ENCODE results near the gene EHMT1. TPM values are rescaled to one million over a fixed set of nuclear protein-coding genes. Genes with fewer than 3 reads are reported as not detected.

The EHMT1 gene
- total RNA-seq, 1 donor from 2014 or later = 64.5 TPM

DNA sequence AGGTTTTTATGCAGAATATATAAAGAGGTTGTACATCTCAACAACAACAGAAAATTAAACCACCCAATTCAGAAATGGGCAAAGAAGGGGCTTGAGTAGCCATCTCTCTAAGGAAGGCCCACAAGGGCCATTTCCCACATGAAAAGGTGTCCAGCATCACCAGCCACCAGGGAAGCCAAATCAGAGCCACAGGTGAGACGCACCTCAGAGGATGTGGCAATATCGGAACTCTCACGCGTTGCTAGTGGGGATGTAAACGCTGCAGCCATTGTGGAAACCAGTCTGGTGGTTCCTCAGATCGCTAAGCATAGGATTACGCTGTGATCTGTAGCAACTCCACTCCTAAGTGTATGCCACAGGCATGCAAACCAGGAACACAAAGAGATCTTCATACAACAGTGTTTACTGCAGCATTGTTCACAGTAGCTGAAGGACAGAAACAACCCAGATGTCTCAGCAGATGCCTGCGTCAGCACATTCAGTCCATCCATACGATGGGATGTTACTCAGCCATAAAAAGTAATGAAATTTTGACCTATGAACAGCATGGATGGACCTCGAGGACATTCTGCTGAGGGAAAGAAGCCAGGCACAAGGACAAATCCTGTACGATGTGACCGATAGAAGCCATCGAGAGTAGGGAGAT is 174.5 kb downstream of the EHMT1 start:
- TF ChIP-seq EZH2 (IDR thresholded peaks at IDR 0.05; ENCODE audit: insufficient read depth, low read length) = no peak
- TF ChIP-seq, protein P1, sequence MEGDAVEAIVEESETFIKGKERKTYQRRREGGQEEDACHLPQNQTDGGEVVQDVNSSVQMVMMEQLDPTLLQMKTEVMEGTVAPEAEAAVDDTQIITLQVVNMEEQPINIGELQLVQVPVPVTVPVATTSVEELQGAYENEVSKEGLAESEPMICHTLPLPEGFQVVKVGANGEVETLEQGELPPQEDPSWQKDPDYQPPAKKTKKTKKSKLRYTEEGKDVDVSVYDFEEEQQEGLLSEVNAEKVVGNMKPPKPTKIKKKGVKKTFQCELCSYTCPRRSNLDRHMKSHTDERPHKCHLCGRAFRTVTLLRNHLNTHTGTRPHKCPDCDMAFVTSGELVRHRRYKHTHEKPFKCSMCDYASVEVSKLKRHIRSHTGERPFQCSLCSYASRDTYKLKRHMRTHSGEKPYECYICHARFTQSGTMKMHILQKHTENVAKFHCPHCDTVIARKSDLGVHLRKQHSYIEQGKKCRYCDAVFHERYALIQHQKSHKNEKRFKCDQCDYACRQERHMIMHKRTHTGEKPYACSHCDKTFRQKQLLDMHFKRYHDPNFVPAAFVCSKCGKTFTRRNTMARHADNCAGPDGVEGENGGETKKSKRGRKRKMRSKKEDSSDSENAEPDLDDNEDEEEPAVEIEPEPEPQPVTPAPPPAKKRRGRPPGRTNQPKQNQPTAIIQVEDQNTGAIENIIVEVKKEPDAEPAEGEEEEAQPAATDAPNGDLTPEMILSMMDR (IDR thresholded peaks at IDR 0.05; ENCODE audit: insufficient read depth, low read depth, low read length) = no peak
- Histone ChIP-seq H4K20me1 (ENCODE audit: insufficient read depth, low read length) (peaks cover 6% of the 10 kb centered on the region), H3K9me3 (ENCODE audit: insufficient read depth, low read depth, low read length) (no peaks in the 10 kb centered on the region), H3K79me2 (ENCODE audit: insufficient read depth, low read length) (no peaks in the 10 kb centered on the region), H2AFZ (ENCODE audit: low read depth, low read length) (no peak overlapping the region), H3K27me3 (ENCODE audit: insufficient read depth, low read length) (no peaks in the 10 kb centered on the region), H3K4me1 (ENCODE audit: insufficient read depth, low read length) (no peaks in the 10 kb centered on the region), H3K27ac (ENCODE audit: low read depth, low read length) (no peak overlapping the region), H3K9ac (ENCODE audit: low read length) (no peak overlapping the region), H3K4me3 (ENCODE audit: insufficient read depth, low read depth, low read length) (no peak overlapping the region), H3K36me3 (ENCODE audit: insufficient read depth, low read length) (peaks cover 28% of the 10 kb centered on the region), H3K4me2 (ENCODE audit: low read length) (no peak overlapping the region)
- H3K4me3 Mint-ChIP-seq (ENCODE audit: unreplicated experiment) = no peak overlapping the region
- no peaks in the 10 kb centered on the region for H3K27me3 Mint-ChIP-seq (ENCODE audit: low read depth, unreplicated experiment)
- peaks cover 19% of the 10 kb centered on the region for H3K36me3 Mint-ChIP-seq (ENCODE audit: low read depth, unreplicated experiment)
- H3K4me1 Mint-ChIP-seq (ENCODE audit: low read depth, unreplicated experiment) = no peaks in the 10 kb centered on the region
- H3K27ac Mint-ChIP-seq (ENCODE audit: unreplicated experiment) = no peak overlapping the region
- no peaks in the 10 kb centered on the region for H3K9me3 Mint-ChIP-seq (ENCODE audit: unreplicated experiment)
- DNase-seq (ENCODE audit: low read depth) (no peak), FAIRE-seq (no peak)

DNA sequence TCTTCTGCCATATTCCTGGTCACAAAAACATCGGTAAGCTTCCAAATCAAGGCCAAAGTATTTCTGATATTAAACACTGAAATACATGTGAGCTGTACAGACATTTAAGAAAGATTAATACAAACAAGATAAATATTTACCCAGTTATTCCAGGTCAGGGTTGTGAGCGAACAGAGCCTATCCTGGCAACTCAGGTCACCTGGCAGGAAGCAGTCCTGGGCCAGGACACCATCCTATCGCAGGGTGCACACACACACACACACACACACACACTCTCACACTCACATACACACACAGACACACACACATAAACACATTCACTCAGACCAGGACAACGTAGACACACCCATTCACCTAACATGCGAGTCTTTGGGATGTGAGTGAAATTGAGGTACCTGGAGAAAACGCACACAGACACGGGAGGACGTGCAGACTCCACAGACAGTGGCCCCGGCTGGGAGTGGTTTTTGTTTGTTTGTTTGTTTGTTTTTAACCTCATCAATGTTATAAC is 176.4 kb downstream of the EHMT1 start:
- H4K20me1 ChIP-seq (ENCODE audit: insufficient read depth, low read length) = peaks cover 6% of the 10 kb centered on the region
- H3K4me3 ChIP-seq (ENCODE audit: insufficient read depth, low read depth, low read length) = no peak overlapping the region
- H3K79me2 ChIP-seq (ENCODE audit: insufficient read depth, low read length) = no peaks in the 10 kb centered on the region
- no peak for FAIRE-seq
- no peaks in the 10 kb centered on the region for H3K9me3 ChIP-seq (ENCODE audit: insufficient read depth, low read depth, low read length)
- H3K9me3 Mint-ChIP-seq (ENCODE audit: unreplicated experiment) = no peaks in the 10 kb centered on the region
- no peak for TF ChIP-seq EZH2 (IDR thresholded peaks at IDR 0.05; ENCODE audit: insufficient read depth, low read length)
- TF ChIP-seq, protein P1 (IDR thresholded peaks at IDR 0.05; ENCODE audit: insufficient read depth, low read depth, low read length) = no peak
- no peaks in the 10 kb centered on the region for H3K27me3 ChIP-seq (ENCODE audit: insufficient read depth, low read length)
- DNase-seq (ENCODE audit: low read depth) = no peak
- peaks cover 23% of the 10 kb centered on the region for H3K36me3 Mint-ChIP-seq (ENCODE audit: low read depth, unreplicated experiment)
- H3K4me1 ChIP-seq (ENCODE audit: insufficient read depth, low read length) = no peaks in the 10 kb centered on the region
- no peaks in the 10 kb centered on the region for H3K4me1 Mint-ChIP-seq (ENCODE audit: low read depth, unreplicated experiment)
- no peak overlapping the region for H3K27ac ChIP-seq (ENCODE audit: low read depth, low read length)
- H3K9ac ChIP-seq (ENCODE audit: low read length) = no peak overlapping the region
- no peak overlapping the region for H3K4me3 Mint-ChIP-seq (ENCODE audit: unreplicated experiment)
- peaks cover 27% of the 10 kb centered on the region for H3K36me3 ChIP-seq (ENCODE audit: insufficient read depth, low read length)
- no peak overlapping the region for H3K27ac Mint-ChIP-seq (ENCODE audit: unreplicated experiment)
- H3K4me2 ChIP-seq (ENCODE audit: low read length) = no peak overlapping the region
- no peaks in the 10 kb centered on the region for H3K27me3 Mint-ChIP-seq (ENCODE audit: low read depth, unreplicated experiment)
- no peak overlapping the region for H2AFZ ChIP-seq (ENCODE audit: low read depth, low read length)

Measured in astrocyte (in vitro differentiated cells and primary cell).